Measurements from ENCODE around the gene NPPC.
"Not testable (repeated sequence)": the region's sequence is repeated elsewhere in the genome, so short reads cannot be mapped to it uniquely, and the experiment has no call there.

The NPPC gene, protein sequence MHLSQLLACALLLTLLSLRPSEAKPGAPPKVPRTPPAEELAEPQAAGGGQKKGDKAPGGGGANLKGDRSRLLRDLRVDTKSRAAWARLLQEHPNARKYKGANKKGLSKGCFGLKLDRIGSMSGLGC

DNA sequence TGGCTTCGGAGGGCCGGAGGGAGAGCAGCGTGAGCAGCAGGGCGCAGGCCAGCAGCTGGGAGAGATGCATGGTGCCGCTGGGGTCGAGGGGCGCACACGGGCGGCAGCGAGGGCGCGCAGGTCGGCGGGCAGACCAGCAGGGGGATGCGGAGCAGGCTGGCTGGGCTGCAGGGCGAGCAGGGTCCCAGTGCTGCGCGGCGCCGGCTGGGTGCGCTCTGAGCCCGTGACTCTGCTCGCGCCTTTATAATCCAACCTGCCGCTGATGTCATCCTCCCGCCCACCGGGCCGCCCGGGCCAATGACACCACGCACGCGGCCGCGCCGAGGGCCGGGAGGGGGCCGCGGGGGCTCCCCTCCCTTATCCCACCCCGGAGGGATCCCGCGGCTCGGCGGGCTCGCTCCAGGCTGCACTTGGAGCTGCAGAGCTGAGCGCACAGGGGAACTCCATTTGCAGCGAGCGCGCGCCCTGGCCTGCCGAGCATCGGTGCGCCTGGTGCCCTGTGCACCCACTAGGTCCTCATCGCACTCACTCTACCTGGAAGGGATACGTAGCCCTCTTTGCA is at the start of gene NPPC:
TSS of gene NPPC (minus strand) at position 217 of the 562 bp plus-strand sequence. CDS start at position 70, 147 bp downstream.
- DNase-seq (ENCODE audit: low spot score), result peak; percentile 86

DNA sequence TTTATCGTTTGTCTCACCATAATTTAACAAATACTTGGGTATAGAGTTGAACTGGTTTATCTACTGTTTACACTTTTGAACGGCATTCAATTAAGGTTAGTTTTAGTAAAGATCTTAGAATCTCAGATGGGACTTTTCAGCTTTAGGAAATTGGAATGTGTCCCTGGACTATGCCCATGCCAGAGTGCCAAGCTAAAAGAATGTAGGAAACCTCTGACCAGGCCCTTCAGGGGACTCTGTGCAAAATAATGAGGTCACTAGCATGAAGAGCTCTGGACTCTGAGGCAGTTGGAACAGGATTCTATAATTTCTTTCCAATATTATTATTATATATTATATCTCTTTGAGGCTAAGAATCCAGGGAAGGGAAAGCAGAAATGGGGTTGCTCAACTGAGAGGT is 48.8 kb upstream of the NPPC start:
- DNase-seq (ENCODE audit: low spot score), result no peak

DNA sequence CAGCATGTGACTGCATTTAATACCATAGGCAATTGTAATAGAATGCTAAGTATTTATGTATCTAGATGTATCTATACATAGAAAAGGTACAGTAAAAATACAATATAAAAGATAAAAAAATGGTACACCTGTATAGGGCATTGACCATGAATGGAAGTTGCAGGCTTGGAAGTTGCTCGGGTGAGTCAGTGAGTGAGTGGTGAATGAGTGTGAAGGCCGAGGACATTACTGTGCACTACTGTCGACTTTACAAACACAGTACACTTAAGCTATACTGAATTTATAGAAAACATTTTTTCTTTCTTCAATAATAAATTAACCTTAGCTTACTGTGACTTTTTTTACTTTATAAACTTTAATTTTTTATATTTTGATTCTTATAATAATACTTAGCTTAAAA is 44.3 kb upstream of the NPPC start:
- DNase-seq (ENCODE audit: low spot score), result no peak

DNA sequence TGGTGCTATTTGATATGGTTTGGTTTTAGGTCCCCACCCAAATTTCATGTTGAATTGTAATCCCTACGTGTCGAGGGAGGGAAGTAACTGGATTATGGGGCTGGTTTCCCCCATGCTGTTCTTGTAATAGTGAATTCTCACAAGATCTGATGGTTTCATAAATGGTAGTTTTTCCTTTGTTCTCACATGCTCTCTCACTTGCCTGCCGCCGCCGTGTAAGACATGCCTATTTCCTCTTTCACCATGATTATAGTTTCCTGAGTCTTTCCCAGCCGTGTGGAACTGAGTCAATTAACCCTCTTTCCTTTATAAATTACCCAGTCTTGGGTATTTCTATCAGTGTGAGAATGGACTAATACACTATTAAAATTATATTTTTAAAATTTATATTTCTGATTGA is 42.6 kb upstream of the NPPC start:
- DNase-seq (ENCODE audit: low spot score), result no peak

DNA sequence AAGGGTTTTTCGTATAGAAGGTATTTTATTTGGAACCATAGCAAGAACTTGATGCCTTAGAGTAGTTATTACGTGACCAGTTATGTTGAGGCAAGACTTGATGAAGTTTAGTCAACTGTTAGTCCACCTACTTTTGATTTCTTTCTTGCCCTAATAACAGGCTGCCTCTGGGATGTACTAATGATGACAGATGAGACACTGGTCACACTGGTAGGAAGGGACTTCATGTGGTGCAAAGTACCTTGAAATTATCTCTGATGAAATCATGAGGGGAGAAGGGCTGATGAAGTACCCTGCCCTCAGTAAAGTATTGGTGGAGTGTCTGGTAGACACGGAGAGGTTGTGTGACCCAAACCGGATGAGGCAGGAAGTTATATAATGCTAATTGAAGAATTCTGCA is 40.7 kb upstream of the NPPC start:
- DNase-seq (ENCODE audit: low spot score), result no peak

DNA sequence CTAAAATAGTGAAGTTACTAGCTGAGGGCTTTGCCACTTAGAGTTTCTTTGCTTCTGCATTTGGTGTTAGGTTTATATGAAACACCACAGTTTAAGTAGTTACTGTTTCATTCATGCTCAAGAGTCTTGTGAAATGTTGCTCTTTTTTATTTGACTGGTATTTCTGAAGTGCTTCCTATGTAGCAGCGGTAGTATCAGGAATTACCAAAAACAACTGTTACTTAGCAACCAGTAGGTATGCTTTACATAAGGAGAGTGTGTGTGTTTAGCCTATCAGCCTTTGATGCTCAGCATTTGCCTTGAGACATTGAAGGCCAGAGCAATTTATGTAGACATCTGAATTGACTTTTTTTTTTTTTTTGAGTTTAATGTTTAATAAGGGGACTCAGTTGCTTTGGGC is 38.9 kb upstream of the NPPC start:
- no peak for DNase-seq (ENCODE audit: low spot score)

DNA sequence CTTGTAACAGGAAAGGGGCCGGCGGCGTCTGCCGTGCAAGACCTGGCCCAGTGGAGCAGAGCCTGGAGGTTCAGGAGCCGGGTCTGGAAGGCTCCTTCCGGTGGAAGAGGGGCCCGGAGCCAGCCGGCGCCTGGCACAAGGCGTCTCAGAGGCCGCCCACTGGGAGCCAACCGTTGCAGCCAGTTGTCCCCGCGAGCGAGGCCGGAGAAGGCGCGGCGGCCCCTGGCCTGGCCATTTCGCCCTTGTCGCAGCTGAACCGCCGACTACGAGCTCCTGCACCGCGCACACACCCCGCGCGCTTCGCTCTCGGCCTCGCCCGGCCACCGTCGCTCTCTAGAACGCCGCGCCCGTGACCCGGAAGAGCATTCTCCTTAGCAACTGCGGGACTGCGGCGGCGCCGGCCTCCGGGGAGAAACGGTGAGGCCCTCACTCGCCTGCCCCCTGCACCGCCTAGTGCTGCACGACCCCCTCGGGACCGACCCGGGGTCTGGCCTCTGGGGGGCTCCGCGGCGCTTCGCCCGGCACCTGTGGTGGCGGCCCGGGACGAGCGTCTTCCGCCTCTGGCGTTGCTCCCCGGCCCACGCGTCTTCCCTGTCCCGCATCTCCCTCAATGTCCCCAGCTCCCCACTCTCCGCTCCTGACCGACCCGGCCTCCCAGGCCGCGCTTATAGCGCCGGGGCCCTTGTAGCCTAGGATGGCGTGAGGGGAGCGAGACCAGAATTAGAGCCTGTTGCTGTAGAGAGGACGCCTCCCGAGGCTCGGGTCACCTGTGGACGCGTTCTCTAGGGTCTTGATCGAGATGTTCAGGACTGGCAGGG is 35.4 kb upstream of the NPPC start, which contains the start of gene DIS3L2:
TSS of gene DIS3L2 (plus strand) at position 365 of the 818 bp plus-strand sequence. CDS start 53,215 bp downstream, outside the sequence.
- peak; percentile 91 for DNase-seq (ENCODE audit: low spot score)

DNA sequence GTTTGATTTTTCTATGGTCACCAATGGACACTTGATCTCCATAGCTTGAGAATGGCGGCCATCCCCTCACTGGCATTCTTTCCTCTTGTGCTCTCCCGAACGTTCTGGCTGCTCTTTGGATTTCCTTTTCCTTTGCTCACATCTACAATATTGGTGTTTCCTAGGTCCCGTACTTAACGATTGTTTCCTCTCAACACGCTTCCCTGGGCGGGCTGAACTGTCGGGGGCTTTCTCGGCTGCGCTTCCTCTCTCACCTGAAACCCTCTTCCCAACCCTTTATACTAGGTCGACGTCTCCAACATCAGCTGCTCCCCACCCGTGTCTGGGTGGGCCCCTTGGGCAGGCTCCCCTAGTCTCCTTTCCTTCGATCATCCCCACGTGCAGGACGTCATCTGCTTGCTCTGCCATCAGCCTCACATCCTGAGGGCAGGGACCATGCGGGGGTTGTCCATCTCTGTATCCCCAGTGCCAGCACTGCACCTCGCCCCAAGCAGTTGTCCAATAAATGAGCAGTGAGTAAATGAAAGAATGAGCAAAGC is 34.7 kb upstream of the NPPC start:
- DNase-seq (ENCODE audit: low spot score), result no peak

DNA sequence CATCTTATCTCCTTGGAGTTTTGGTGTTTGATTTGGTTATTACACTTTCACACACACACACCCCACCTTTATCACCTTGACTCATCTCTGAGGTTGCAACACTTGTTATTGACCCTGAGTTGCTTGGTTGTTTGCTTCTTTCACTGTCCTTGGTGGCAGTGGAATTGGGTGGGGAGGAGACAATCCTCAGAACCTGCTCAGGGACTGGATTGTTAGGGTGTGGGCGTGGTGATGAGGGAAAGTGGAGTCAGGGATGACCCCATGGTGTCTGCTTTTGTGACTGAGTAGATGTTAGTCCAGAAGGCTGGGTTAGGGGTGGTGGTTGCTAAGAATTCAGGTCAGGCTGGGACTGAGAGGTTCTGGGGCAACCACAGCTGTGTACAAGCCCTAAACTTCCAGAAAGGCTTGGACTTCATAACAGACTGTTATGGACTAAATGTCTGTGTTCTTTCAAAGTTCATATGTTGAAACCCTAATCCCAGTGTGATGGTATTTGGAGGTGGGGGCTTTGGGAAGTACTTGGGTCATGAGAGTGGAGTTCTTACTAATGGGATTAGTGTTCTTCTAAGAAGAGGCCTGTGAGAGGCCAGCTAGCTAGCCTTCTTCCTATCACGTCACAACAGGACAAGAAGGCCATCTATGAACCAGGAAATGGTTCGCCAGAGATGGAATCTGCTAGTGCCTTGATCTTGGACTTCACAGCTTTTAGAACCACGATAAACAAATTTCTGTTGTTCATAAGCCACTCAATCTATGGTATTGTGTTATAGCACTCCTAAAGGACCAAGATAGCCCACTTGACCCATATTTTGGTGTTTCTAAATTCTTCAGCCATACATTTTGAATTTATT is 31.9 kb upstream of the NPPC start:
- no peak for DNase-seq (ENCODE audit: low spot score)

DNA sequence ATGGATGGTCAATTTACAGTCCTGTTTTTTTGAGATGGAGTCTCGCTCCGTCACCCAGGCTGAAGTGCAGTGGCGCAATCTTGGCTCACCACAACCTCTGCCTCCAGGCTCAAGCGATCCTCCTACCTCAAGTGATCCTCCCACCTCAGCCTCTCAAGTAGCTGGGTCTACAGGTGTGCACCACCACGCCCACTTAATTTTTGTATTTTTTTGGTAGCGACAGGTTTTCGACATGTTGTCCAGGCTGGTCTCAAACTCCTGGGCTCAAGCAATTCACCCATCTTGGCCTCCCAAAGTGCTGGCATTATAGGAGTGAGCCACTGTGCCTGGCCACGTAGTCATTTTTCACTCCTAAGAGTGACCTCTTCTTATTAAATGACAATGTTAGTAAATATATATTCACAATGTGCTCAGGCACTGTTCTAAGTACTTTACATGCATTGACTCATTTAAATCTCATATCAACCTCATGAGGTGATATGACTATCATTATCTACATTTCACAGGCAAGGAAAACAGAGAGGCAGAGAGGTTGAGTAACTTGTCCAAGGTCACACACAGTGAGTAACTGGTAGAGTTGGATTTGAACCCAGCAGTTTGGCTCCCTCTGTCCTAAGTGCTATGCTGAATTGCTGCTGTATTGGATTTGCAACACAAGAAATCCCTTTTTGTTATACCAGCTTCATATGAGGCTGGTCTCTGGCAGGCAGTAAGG is 29.7 kb upstream of the NPPC start:
- no peak for DNase-seq (ENCODE audit: low spot score)

DNA sequence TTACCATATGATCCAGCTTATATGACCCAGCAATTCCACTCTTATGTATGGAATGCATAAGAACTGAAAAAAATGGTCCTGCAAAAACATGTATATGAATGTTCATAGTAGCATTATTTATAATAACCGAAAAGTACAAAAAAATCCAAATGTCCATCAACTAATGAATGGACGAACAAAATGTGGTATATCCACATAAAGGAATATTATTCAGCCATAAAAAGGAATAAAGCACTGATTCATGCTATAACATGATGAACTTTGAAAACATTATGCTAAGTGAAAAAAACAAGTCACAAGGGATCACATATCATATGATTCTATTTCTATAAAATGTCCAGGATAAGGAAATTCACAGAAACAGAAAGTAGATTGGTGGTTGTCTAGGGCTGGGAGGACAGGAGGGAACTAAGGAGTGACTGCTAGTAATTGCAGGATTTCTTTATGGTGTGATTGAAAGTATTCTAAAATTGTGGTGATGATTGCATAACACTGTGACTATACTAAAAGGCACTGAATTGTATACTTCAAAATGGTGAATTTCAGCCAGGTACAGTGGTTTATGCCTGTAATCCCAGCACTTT is 25.3 kb upstream of the NPPC start:
- no peak for DNase-seq (ENCODE audit: low spot score)

DNA sequence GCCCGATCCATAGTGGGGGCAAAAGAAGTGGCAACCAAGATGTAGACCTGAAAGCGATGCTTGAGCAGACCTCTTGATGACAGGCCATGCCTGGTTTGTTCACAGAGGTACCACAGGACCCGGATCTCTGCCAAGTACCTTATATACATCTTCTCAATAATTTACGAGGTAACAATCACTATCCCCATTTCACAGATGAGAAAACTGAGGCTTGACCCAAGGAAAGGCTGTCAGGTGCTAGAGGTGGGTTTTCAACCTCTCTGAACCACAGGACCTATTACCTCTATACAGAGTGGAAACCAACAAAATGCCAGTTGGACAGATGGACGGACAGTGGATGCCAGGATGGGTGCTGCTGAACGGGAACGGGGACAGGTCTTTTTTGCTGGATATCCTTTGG is 21.5 kb upstream of the NPPC start:
- DNase-seq (ENCODE audit: low spot score), result no peak

DNA sequence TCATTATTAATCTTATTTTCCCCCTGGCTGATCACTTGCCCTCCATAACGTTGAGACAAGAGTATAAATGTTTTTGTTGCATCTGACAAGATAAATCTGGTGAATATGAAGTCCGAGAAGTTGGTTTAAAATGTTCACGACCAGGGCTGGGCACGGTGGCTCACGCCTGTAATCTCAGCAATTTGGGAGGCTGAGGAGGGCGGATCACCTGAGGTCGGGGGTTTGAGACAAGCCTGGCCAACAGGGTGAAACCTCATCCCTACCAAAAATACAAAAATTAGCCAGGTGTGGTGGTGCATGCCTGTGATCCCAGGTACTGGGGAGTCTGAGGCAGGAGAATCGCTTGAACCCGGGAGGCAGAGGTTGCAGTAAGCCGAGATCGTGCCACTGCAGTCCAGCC is 20.9 kb upstream of the NPPC start:
- not testable (repeated sequence) for DNase-seq (ENCODE audit: low spot score)

DNA sequence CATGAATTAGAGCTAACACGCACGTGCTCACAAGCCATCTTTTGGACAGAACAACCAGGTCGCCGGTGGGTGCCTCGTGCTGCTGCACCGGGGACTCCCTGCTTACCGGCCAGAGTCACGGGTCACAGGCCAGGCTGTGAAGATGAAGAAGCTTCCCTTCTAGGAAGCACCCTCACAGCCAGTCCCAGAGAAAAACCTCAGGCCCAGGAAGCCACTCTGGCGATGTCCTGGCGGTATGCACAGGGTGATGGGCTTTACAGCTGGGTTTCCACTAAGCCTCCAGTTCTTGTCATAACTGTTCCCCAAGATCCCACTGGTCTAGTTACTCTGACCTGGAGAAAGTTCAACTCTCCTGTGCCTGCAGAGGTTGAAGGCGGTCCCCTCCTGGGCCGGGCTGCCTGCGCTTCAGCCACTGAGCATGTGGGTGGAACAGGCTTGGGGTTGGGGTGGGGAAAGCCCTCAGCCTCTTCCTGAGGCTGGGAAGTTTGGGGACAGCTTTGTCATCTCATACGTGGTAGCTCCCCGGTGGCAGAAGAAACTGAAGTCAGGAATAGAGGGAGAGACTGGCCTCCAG is 20.1 kb upstream of the NPPC start:
- DNase-seq (ENCODE audit: low spot score), result no peak

DNA sequence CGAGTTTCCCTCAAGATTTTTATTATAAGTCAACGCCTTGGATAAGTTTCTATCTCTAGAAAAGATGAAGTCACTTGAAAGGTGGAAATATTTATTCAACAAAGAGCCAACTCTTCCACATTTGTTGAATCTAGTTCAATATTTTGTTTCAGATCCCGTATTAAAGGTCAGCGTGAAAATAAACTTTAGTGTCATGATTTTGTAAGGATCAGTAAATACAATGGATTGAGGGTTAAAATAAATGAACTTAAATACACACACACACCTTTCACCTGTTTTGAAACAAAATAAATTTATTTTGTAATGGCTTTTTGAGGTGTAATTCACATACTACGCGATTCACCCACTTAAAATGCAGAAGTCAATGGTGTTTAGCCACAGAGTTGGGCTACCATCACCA is 16.0 kb upstream of the NPPC start:
- DNase-seq (ENCODE audit: low spot score), result no peak

DNA sequence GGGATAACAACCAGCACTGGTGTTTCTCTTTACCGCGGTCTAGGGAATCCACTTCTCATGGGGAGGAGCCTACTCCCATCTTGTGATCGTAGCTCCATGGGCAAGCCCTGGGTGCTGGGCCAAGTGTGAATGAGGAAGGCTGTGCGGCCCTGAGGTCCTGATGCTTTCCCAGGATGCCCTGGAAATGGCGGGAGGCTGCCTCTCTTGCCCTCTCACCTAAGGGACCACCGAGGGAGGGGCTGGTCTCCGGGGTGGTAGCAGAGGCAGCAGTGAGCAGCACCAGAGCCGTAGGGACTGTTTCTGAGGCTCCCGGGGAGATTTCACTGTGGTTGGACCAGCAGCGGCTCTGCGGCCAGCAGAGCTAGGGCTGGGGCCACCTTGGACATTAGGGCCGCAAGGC is 15.5 kb upstream of the NPPC start:
- DNase-seq (ENCODE audit: low spot score), result no peak

DNA sequence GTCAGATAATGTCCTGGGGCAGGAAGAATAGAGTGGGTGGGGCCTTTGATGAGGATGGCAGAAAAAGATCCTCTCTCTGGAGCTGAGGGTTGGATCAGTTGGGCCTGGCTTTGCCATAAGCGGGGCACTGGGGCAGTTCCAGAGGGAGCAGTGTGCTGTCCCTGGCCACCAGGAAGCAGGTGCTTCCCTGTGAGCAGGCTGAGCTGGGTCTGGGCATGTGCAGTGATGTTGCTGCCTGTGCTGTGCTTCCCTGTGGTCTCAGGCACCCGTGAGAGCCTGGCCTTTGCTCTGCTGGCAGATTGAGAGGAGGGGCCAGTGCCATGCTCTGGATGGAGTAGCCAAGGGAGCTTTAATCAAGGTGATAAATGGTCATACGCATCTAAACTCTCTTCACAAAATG is 14.6 kb upstream of the NPPC start:
- DNase-seq (ENCODE audit: low spot score), result no peak

DNA sequence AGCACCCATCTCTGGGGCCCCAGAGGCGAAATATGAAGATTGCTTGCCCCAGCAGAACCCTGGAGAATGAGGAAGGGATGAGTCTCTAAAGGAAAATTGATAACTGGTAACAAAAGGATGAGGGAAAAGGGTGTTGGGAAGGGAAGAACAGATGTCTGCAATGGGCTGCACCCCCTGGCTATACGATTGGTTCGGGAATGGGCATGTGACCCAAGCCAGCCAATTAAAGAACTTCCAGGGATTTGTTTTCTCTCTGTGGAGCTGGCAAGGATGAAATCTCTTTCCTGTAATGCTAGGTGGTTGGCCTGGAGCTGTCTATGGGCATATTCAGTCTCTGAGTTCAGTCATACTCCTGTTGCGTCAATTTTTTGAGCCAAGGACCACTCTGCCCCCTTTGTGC is 12.8 kb upstream of the NPPC start:
- no peak for DNase-seq (ENCODE audit: low spot score)

DNA sequence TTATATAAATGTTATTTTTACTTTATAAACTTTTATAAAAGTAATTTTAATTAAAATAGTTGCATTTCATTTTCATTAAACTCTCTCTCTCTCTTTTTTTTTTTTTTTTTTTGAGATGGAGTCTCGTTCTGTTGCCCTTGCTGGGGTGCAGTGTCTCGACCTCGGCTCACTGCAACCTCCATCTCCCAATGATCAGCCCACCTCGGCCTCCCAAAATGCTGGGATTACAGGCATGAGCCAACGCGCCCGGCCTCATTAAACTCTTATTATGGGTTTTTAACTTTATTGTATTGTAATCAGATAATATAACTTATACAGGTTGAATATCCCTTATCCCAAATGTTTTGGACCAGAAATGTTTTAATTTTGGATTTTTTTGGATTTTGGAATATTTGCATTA is 10.9 kb upstream of the NPPC start:
- DNase-seq (ENCODE audit: low spot score), result no peak

DNA sequence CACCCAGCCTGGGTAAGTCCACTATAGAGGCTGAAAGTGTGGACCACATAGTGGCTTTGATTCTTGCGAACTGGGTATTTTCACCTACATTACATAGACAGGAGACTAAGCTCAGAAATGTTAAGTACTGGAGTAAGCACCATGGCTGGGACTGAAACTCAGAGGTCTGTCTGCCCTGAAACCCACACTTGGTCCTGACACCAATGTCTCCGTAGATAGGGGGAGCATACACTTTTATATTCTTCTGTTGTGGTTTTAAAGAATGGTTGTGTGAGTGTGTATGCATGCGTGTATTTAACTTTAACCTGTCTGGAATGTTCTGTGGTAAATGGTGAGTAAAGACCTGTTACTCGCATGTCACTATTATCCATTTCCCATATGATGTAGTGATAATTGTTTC is 10.3 kb upstream of the NPPC start:
- no peak for DNase-seq (ENCODE audit: low spot score)

DNA sequence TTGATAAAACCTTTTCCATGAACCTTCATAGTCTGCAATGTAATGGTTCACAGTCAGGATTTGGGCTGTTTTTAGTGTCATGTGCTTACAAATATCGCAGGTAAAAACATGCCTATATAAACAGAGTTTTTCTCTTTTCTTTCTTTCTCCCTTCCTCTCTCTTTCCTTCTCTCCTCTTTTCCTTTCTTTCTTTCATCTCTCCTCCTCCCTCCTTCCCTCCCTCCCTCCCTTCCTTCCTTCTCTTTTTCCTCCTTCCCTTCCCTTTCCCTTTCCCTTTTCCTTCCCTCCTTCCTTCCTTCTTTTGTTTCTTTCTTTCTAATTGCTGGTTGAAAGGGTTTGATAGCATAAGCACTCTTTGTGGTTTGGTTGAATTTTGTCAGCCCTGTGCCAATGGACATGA is 9.6 kb upstream of the NPPC start:
- no peak for DNase-seq (ENCODE audit: low spot score)

Data from left forelimb (tissue), 1 donor.